HUES64 (cell line): ENCODE data around the gene IL25.

Experiments
- H3K27ac ChIP-seq: 2 replicates; pipeline ENCODE4 v1.7.0; 2013; ENCODE audit warnings: low read depth, low read length, inconsistent platforms
- H3K27me3 ChIP-seq: 2 replicates; pipeline ENCODE4 v1.6.1; 2013; ENCODE audit warnings: mild to moderate bottlenecking, low read length; ENCODE audit not compliant: insufficient read depth
- H3K36me3 ChIP-seq: 2 replicates; pipeline ENCODE4 v1.6.1; 2013; ENCODE audit warnings: mild to moderate bottlenecking, low read length; ENCODE audit not compliant: insufficient read depth
- H3K4me1 ChIP-seq: 2 replicates; pipeline ENCODE4 v1.6.1; 2013; ENCODE audit warnings: mild to moderate bottlenecking, low read length, moderate library complexity; ENCODE audit not compliant: insufficient read depth
- H3K4me3 ChIP-seq: 2 replicates; pipeline ENCODE4 v1.5.1; 2013; ENCODE audit warnings: mild to moderate bottlenecking, low read length, moderate library complexity
- H3K9ac ChIP-seq: 2 replicates; pipeline ENCODE4 v1.6.1; 2013; ENCODE audit warnings: mild to moderate bottlenecking, low read depth, low read length
- H3K9me3 ChIP-seq: 2 replicates; pipeline ENCODE4 v1.6.1; 2013; ENCODE audit warnings: low read depth, low read length; ENCODE audit not compliant: insufficient read depth
- WGBS: fragments of 150-250, 120-280 bp; methylation state at CpG from one replicate; pipeline ENCODE4 v1.1.7; 2013; ENCODE audit warnings: missing lambda C conversion rate; 5-methylcytosine and 5-hydroxymethylcytosine counted together

Gene IL25

GRCh38 chr14:23406725-23407355 lies 34.2 kb downstream of the IL25 start:
- WGBS, result 89% methylated on average over 15 of the region's 15 CpGs
- 0 out of 2 replicates have a peak, but pooled peaks cover 3% of the 10 kb centered on the region for H3K27me3 ChIP-seq

GRCh38 chr14:23407516-23408306 lies 35.1 kb downstream of the IL25 start, which contains the start of gene MYH6:
Gene MYH6 (minus strand): TSS chr14:23408273. CDS start chr14:23407223, 1,050 bp downstream.
- no peak within 1 kb of the TSS for H3K27ac ChIP-seq
- no peaks in the 10 kb centered on the region for H3K9me3 ChIP-seq
- H3K9ac ChIP-seq, result no peak within 1 kb of the TSS
- H3K27me3 ChIP-seq, result 0 out of 2 replicates have a peak, but pooled peaks cover 3% of the 10 kb centered on the region
- no peaks in the 10 kb centered on the region for H3K4me1 ChIP-seq
- no peaks in the 10 kb centered on the region for H3K36me3 ChIP-seq
- WGBS, result 87% methylated on average over 15 of the region's 15 CpGs
- no peak within 1 kb of the TSS for H3K4me3 ChIP-seq

More at GRCh38 chr14:23406725-23407355, 34.2 kb downstream of the IL25 start:
- no peak overlapping the region for H3K27ac ChIP-seq
- no peak overlapping the region for H3K4me3 ChIP-seq
- H3K9me3 ChIP-seq, result no peaks in the 10 kb centered on the region
- H3K4me1 ChIP-seq, result no peaks in the 10 kb centered on the region
- no peaks in the 10 kb centered on the region for H3K36me3 ChIP-seq
- H3K9ac ChIP-seq, result no peak overlapping the region

- H3K4me1 ChIP-seq, result no peaks in the 10 kb centered on the region
- no peak overlapping the region for H3K4me3 ChIP-seq
- 75% methylated on average over 5 of the region's 5 CpGs for whole genome bisulfite sequencing
- H3K27me3 ChIP-seq, result 0 out of 2 replicates have a peak, but pooled peaks cover 3% of the 10 kb centered on the region
- no peaks in the 10 kb centered on the region for H3K36me3 ChIP-seq
- no peak overlapping the region for H3K9ac ChIP-seq
- no peaks in the 10 kb centered on the region for H3K9me3 ChIP-seq
- no peak overlapping the region for H3K27ac ChIP-seq
These were observed 35.7 kb downstream of the IL25 start for GRCh38 chr14:23408307-23408630.

- WGBS, result 93% methylated on average over 1 of the region's 2 CpGs
- H3K27ac ChIP-seq, result no peak overlapping the region
- H3K9me3 ChIP-seq, result no peaks in the 10 kb centered on the region
- H3K9ac ChIP-seq, result no peak overlapping the region
- H3K27me3 ChIP-seq, result no peaks in the 10 kb centered on the region
- H3K4me1 ChIP-seq, result no peaks in the 10 kb centered on the region
- no peak overlapping the region for H3K4me3 ChIP-seq
- H3K36me3 ChIP-seq, result no peaks in the 10 kb centered on the region
These were observed 36.9 kb downstream of the IL25 start for GRCh38 chr14:23409475-23409874.

DNA sequence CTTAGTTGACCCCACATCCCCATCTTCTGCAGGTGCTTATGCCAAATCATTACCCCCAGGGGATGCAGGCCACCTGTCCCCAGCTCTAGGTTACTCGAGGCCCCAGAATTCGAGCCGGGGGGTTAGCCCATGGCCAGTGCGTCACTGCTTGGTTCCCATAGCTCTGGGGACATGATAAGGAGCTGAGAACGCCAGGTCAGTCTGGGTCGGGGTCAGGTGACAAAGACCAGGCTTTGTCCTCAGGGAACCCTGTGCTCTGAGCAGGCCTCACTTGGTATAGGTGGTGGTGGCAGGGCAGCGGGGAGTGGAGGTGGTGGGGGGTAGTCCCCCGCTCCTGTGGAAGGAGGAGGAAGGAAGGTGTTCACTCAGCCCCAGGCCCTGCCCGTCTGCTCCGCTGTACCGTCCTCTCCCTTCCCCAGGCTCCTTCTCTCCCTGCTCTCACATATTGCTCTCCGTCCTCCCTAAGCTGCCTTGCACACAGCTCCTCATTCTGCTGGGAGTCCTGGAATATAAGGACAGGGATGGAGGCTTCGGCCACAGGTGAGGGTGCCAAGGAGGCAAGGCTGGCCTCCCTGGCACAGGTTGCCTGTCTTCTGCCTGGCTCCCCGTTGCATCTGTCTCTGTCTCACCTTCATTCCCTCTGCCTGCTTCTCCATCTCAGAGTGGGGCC lies 37.5 kb downstream of the IL25 start:
- Histone ChIP-seq H3K27ac (no peak overlapping the region), H3K36me3 (no peaks in the 10 kb centered on the region), H3K4me3 (no peak overlapping the region), H3K9me3 (no peaks in the 10 kb centered on the region), H3K4me1 (no peaks in the 10 kb centered on the region), H3K9ac (no peak overlapping the region), H3K27me3 (no peaks in the 10 kb centered on the region)
- WGBS, result 91% methylated on average over 12 of the region's 14 CpGs

DNA sequence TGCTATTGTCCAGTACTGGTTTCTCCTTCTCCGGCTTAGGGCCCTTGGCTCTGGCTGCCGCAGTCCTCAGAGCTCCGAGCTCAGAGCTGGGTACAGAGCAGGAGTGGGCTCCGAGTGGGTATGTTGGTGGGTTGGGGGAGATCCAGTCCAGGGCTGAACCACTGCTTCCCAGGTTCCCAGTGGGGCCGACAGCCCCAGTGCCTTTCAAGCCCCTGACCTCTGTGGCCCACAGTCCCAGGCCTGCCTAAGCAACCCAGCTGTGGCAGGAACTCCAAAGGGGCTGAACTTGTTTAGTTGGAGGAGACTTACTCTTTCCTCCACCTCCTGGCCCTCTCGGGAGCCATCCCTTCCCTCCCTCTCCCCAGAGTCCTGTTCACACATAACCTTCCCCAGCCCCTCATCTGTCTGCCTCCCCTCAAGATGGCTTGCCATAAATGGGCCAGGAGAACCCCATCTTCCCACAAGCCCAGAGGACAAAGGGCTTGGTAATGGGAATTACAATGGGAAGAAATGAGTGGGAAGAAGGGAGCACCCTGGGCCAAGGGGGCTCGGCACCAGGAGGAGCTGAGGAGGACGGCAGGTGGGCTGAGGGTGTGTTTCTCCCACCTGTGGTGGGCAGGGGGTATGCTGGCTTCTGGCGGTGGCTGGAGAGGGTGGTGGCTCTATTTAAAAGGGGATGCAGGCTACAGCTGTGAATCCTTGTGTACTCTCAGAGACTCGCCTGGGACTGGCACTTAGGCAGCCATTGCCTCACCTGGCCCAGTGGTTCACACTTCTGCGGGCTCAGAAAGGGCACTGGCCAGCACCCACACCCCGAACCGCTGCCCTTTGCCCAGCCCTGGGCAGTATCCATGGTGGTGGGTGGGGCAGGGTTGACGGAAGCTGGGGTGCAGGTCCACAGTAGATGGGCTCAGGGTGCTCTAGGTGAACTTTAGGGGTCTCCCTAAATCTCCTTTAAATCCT lies 39.2 kb downstream of the IL25 start:
- Histone ChIP-seq H3K27ac (no peak overlapping the region), H3K9me3 (no peaks in the 10 kb centered on the region), H3K4me1 (no peaks in the 10 kb centered on the region), H3K27me3 (no peaks in the 10 kb centered on the region), H3K4me3 (no peak overlapping the region), H3K36me3 (no peaks in the 10 kb centered on the region), H3K9ac (no peak overlapping the region)
- 88% methylated on average over 14 of the region's 14 CpGs for WGBS

DNA sequence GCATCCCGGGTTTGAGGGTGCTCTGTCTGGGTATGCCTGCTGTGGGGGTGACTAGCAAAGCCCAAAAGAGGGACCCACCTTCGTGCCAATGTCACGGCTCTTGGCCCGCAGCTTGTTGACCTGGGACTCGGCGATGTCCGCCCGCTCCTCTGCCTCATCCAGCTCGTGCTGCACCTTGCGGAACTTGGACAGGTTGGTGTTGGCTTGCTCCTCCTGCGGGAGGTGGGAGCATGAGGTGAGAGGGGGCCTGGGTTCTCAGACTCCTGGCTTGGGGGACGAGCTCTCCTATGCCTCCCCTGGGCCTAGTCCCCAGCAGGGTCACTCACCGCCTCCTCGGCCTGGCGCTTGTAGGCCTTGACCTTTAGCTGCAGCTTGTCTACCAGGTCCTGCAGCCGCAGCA lies 41.1 kb downstream of the IL25 start:
- H3K4me1 ChIP-seq, result no peaks in the 10 kb centered on the region
- H3K36me3 ChIP-seq, result no peaks in the 10 kb centered on the region
- no peak overlapping the region for H3K27ac ChIP-seq
- 94% methylated on average over 16 of the region's 16 CpGs for WGBS
- H3K9me3 ChIP-seq, result no peaks in the 10 kb centered on the region
- no peak overlapping the region for H3K4me3 ChIP-seq
- H3K27me3 ChIP-seq, result no peaks in the 10 kb centered on the region
- no peak overlapping the region for H3K9ac ChIP-seq

DNA sequence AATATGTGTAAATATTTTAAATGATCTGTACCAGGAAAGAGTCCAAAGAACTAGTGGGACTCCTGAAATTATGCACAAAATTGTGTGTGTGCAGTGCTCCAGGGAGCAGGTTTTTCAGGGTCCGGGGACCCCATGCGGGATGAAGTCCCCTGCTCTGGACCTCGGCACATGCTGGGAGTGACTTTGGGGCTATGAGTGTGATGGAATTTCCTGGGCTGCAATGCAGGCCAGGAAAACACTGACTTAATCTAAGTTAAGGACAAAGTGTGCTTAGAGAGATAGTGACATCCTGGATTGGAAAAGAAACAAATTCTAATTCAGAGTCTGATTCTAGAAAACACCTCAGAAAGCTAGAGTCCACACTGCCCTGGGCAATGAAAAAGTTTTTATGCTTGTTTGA lies 41.6 kb downstream of the IL25 start:
- H3K27me3 ChIP-seq, result peaks cover 3% of the 10 kb centered on the region; the same call in 1 of the 2 replicates
- H3K27ac ChIP-seq, result no peak overlapping the region
- H3K9me3 ChIP-seq, result no peaks in the 10 kb centered on the region
- WGBS, result 94% methylated on average over 3 of the region's 3 CpGs
- no peak overlapping the region for H3K9ac ChIP-seq
- no peaks in the 10 kb centered on the region for H3K4me1 ChIP-seq
- no peak overlapping the region for H3K4me3 ChIP-seq
- H3K36me3 ChIP-seq, result no peaks in the 10 kb centered on the region

GRCh38 chr14:23414906-23415820 lies 42.6 kb downstream of the IL25 start:
- 96% methylated on average over 39 of the region's 39 CpGs for WGBS
- Histone ChIP-seq H3K27me3 (peaks cover 3% of the 10 kb centered on the region; the same call in 1 of the 2 replicates), H3K36me3 (no peaks in the 10 kb centered on the region), H3K9ac (no peak overlapping the region), H3K4me1 (no peaks in the 10 kb centered on the region), H3K9me3 (no peaks in the 10 kb centered on the region), H3K27ac (no peak overlapping the region), H3K4me3 (no peak overlapping the region)
